Measurements from ENCODE around the gene AKAP6.

The AKAP6 gene

GRCh38 chr14:32476532-32476931 lies 147.4 kb downstream of the AKAP6 start:
- DNase-seq (ENCODE audit: low read depth): no peak

DNA sequence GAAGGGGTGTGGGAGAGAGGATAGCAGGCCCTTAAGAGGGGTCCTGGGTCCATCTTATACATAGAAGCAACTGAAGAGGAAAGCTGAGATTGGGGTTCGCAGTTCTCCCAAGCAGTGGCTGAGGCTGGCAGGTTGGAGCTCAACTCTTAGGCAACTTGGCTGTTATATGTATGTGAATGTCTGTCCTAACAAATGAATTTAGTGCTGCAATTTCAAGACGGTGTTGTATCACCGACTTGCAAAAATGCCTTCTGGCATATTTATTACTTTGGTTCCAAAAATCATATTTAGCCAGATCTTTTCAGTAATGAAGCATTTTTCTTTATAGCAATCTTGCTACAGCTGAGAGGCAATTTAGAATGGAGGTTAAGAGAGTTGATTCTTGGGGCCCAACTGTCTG lies 148.3 kb downstream of the AKAP6 start:
- no peak for DNase-seq (ENCODE audit: low read depth)

DNA sequence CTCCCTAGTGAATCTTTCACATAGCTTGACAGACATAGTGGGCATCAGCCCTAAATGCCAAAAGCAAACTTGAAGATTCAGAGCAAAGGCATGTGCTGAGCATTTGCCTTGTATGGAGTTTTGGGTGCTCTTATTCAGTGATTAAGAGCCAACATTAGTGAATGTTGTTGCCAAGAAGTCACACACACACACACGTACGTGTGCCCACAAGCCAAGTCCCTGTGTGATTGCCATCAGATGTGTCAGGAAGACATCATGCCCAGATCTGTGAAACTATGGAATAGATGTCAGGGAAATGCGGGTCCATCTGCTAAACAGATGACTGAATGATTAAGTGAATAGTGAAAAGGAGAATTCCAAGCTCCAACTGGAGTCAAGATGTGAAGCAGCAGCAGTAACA lies 149.0 kb downstream of the AKAP6 start:
- no peak for DNase-seq (ENCODE audit: low read depth)

- no peak for DNase-seq (ENCODE audit: low read depth)
Observed at GRCh38 chr14:32480337-32480736, 151.2 kb downstream of the AKAP6 start.

GRCh38 chr14:32481707-32482106 lies 152.6 kb downstream of the AKAP6 start:
- DNase-seq (ENCODE audit: low read depth): no peak

DNA sequence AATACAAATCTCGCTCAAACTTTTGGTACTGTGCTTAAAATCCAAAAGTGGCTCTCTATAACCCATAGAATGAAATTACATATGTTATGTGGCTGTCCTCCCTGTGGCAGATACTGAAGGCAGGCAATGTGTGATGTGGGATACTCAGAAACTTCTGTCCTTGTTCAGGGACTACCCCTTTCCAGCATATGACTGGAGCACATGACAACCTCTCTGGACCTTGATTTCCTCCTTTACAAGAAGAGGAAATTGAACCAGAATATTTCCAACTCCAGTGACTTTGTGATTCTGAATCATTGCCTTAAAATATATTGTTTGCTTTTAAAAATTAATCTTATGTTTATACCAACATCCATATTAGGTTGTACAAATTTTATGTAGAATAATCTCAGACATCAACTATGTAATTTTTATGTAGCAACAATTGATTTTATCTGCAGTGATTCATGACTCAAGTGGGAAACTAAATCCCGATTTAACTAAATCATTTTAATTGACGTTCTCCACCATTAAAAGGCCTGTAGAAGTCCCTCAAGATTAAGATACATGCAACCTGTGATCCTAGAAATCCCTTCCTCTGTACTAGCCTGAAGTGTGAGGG lies 162.4 kb downstream of the AKAP6 start:
- no peak for DNase-seq (ENCODE audit: low read depth)

GRCh38 chr14:32492457-32492856 lies 163.4 kb downstream of the AKAP6 start:
- no peak for DNase-seq (ENCODE audit: low read depth)

GRCh38 chr14:32494609-32495434 lies 165.7 kb downstream of the AKAP6 start:
- no peak for DNase-seq (ENCODE audit: low read depth)

- no peak for DNase-seq (ENCODE audit: low read depth)
Observed at GRCh38 chr14:32495435-32495734, 166.3 kb downstream of the AKAP6 start.

- DNase-seq (ENCODE audit: low read depth): no peak
Observed at GRCh38 chr14:32497248-32497647, 168.2 kb downstream of the AKAP6 start.

- no peak for DNase-seq (ENCODE audit: low read depth)
Observed at GRCh38 chr14:32507029-32507984, 178.2 kb downstream of the AKAP6 start.

GRCh38 chr14:32508281-32508680 lies 179.2 kb downstream of the AKAP6 start:
- DNase-seq (ENCODE audit: low read depth): no peak

DNA sequence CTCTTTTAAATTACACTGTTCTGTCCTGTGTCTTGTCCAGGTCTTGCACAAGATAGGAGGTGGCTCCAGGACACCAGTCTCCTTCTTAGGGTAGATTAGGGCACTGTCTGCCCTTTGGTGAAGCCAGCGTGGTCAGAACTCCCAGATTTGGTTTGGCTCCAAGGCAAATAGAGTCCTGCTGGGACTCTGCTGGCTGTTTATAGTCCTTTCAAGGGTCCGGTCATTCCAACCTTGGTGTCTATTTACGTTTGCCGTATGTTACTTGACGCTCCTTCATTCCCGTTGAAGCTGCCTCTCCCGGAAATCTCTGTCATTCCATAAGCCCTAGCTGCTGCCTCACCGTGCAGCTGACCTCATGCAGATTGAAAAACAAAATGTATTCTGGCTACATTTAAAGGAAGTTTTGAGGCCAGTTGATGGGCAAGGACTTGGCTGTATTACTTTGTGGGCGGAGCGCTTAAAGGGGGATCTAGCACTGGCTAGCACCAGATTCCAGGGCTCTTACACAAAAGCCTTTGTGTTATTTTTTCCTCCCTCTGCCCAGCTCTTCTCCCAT lies 180.6 kb downstream of the AKAP6 start:
- DNase-seq (ENCODE audit: low read depth): no peak

- no peak for DNase-seq (ENCODE audit: low read depth)
Observed at GRCh38 chr14:32510815-32511214, 181.7 kb downstream of the AKAP6 start.

- DNase-seq (ENCODE audit: low read depth): no peak
Observed at GRCh38 chr14:32512348-32512747, 183.2 kb downstream of the AKAP6 start.

DNA sequence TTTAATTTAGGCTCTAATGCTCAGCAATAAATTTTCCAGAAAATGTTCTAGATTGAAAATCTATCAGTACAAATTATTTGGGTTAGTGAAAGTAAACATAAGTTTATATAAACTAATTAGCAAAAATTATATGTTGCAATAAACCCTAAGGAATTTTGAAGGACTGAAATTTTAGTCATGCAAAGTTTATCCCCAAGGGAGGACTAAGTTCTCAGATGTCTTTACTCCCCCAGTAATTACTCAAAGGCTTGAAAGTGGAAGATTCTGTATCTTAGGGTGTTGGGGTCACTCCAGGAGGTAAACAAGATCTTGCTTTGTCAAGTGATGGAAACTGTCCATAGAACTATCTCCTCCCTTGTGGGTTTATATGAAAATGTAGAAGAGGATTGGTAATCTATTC lies 183.7 kb downstream of the AKAP6 start:
- no peak for DNase-seq (ENCODE audit: low read depth)

GRCh38 chr14:32513571-32514009 lies 184.5 kb downstream of the AKAP6 start:
- DNase-seq (ENCODE audit: low read depth): no peak

GRCh38 chr14:32514236-32514635 lies 185.1 kb downstream of the AKAP6 start:
- no peak for DNase-seq (ENCODE audit: low read depth)

DNA sequence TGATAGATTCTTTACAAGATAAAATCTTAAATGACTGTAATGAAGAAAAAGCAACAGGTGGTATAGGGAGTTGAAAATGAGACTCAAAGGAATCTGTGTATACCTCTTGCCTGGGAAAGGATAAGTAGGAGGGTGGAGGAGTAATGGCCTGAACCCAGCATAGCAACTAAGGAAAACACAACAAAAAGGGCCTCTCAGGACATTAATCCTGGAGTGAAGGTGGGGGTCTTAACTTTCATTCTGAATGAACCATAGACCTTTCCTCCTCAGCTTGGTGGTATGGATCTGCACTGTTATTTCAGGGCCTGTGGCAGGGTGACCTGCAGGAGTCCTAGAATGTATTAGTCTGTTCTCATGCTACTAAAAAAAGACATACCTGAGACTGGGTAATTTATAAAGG lies 185.6 kb downstream of the AKAP6 start:
- no peak for DNase-seq (ENCODE audit: low read depth)

- no peak for DNase-seq (ENCODE audit: low read depth)
Observed at GRCh38 chr14:32524609-32525375, 195.7 kb downstream of the AKAP6 start.

GRCh38 chr14:32525591-32525990 lies 196.5 kb downstream of the AKAP6 start:
- DNase-seq (ENCODE audit: low read depth): no peak

DNA sequence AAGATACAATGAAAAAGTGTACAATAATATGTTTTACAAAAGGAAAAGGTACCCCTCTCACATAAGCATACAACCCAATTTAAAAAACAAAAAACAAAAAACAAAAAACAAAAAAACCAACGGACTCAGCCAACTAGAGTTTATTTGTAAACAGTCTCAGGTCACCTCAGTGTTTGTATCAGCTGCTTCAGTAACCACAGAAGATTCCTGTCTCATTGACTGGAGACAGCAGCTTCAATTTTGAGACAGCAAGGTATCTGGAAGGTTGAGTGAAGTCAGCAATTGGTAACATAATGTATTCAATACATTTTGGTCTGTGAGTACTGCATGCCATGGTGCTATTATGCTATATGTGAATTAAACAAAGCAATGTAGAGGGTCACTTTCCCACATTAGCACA lies 201.7 kb downstream of the AKAP6 start:
- DNase-seq (ENCODE audit: low read depth): no peak

All from stimulated activated CD4-positive, alpha-beta T cell treated with anti-CD3 and anti-CD28 coated beads, Interleukin-2, amount 100 ng/mL, for 4 hours (primary cell).